Subcutaneous adipose tissue (tissue), 4 donors: ENCODE results near the gene NR3C2. TPM values are rescaled to one million over a fixed set of nuclear protein-coding genes. Genes with fewer than 3 reads are reported as not detected.

Experiments
- CTCF ChIP-seq: fragments of 450-650 bp; IDR thresholded peaks from one replicate; pipeline ENCODE4 v1.5.1; 2016; ENCODE audit warnings: low read depth, mild to moderate bottlenecking, control low read depth, antibody characterized with exemption, moderate library complexity
- total RNA-seq, 4 donors: library from RNA; depleted of rRNA; stranded (reverse); fragments of >200 nt; gene quantifications; one replicate each; pipeline ENCODE4 v1.1.0, GENCODE V29; 2016

Gene NR3C2
- total RNA-seq, 4 donors from 2014 or later, result 7.5 to 17.0 (median 8.9) TPM

- no peak for TF ChIP-seq CTCF
These were observed 390.8 kb downstream of the NR3C2 start for GRCh38 chr4:148051403-148051802.

- no peak for TF ChIP-seq CTCF
These were observed 393.6 kb downstream of the NR3C2 start for GRCh38 chr4:148048598-148048997.

DNA sequence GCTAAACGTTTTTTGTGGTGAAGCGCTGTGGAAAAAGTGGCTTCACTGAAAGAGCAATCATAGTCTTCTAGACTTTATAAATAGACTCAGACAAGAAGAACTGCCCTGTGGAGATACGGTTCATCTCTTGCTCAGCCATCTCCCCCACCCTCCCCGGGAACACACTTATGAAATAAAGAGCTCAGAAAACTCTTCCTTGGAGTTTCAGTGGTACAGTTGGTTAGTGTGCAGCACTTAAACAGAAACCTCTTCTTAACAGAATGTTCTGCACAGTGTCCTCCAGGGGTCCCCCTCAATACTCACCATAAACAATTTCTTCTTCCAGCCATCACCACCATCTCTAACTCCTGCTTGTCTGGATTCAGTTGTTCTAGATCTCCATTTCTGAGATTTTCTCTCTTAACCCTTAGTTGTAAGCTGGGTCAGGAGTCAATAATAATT lies 397.3 kb downstream of the NR3C2 start:
- no peak for TF ChIP-seq CTCF

DNA sequence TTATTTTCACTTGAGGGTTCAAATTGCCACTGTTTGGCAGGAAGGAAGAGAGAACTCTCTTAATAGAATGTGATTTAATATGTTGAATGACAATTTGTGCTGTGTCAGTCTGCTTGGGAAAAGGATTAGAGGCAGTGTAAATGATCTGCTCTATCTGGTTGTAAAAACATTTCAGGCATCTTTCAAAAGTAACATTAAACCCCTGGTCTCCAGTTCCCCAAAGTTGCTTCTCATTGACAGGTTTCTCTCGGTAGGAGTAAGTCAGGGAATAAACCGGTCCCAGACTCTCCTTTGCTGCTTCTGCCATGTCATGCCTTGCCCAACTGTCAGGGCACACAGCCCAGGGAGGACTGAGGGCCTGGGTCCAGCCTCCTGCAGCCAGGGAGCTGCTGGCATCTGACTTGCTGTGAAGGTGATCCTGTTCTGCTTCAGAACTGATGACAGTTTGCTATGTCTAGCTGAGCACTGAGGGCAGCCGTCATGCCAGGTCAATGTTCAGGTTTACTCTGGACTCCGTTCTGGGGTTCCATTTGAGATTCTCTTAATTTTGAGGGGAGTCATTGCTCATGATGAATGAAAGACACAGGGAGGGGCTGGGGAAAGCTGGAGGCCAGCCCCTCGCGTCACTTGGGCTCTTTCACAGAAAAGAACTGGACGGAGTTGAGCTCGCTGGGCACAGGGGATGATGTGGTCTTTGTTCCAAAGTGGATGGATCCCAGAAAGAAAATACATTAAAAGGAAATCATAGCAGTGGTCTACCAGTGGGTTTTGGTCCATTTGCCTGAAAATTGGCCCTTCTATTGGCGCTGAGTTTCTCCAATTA lies 397.9 kb downstream of the NR3C2 start:
- no peak for TF ChIP-seq CTCF

DNA sequence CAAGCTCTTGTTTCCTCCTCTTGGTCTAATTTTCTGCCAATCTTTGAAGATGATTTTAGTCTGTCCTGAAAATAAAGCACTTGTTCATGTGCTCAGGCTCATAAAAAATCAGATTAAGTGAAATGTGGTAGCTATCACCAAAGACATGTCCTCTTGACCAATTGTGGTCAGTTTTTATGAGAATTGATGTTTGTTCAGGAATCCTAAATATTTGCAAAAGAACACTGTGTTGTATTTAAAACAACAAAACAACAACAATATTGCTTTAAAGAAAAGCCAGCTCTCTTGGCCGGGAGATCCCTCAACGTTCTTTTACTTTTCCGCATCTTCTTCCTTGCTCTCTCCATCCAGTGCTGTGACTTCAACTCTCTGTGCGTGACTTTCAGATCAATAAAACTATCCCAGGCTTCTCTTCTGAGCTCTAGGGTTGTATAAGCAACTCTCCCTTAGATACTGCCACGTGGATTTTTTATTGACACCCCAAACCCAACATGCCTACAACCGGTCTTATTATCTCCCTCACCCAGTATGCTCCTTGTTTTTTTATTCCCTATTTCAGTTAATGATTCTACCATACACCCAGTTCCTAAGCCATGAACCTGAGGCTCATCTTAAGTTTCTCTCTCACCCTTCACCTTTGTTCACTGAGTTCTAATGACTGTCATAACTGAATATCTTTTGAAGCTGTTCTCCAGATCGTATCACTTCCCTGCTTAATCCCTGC lies 400.4 kb downstream of the NR3C2 start:
- TF ChIP-seq CTCF, result no peak

- TF ChIP-seq CTCF, result no peak
These were observed 407.4 kb downstream of the NR3C2 start for GRCh38 chr4:148034813-148035212.

DNA sequence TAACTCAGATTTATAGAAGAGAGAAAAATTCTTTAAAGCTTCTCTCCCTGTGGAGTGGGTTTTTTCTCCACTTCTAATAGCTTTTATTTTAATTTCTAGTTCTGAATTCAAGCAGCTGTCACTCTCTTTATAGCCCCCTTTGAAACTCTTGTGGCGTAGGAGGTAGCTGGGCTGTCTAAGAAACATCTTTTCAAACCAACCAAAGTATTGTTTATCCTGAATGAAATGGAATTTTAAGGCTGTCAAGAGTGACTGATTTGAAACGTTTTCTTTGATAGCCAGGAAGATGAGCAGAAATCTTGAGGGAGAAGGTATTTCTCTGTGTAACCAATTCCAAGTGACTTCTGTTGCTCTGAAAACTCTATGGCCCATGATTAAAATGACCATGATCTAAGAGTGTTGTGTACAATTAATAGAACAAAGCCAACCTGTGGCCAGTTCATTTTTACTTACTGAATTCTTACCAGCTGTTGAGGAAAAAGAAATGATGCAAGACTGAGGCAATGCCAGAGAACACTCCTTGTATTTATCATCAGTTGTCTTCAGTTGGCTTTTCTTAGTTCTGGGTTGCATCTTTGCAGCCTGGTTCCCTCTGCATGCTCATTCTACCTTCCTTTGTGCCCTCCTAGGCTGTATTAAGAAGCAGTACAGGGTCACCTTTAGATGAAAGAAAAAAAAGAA lies 411.9 kb downstream of the NR3C2 start:
- no peak for TF ChIP-seq CTCF
